ENCODE measurements around the gene SHISA6.

Gene SHISA6

GRCh38 chr17:11366272-11366850, 125.3 kb downstream of the SHISA6 start:
- H3K36me3 ChIP-seq (ENCODE audit: low read length): no peaks in the 10 kb centered on the region

GRCh38 chr17:11369575-11369974, 128.6 kb downstream of the SHISA6 start:
- no peak for TF ChIP-seq CTCF (IDR thresholded peaks at IDR 0.05; ENCODE audit: insufficient read depth, low read length, poor library complexity, severe bottlenecking)
- no peak for TF ChIP-seq EZH2phosphoT487 (conservative IDR thresholded peaks at IDR 0.05; ENCODE audit: low read length)
- no peaks in the 10 kb centered on the region for H3F3A ChIP-seq (ENCODE audit: insufficient read depth)
- no peaks in the 10 kb centered on the region for H3K27me3 ChIP-seq (ENCODE audit: low read length)
- no peak overlapping the region for H2AFZ ChIP-seq (ENCODE audit: low read depth, low read length, severe bottlenecking)
- no peak overlapping the region for H3K9ac ChIP-seq (ENCODE audit: low read length)
- 0 out of 2 replicates have a peak, but pooled peaks cover 2% of the 10 kb centered on the region for H3K36me3 ChIP-seq (ENCODE audit: low read length)
- H3K4me3 ChIP-seq (ENCODE audit: insufficient read depth, low read length, poor library complexity, severe bottlenecking): no peak overlapping the region
- H4K20me1 ChIP-seq (ENCODE audit: low read depth, low read length): no peaks in the 10 kb centered on the region
- no peaks in the 10 kb centered on the region for H3K9me2 ChIP-seq (replicated peaks; ENCODE audit: insufficient read depth, low read length)
- H3K79me2 ChIP-seq (ENCODE audit: insufficient read depth, low read length): no peaks in the 10 kb centered on the region
- H3K27ac ChIP-seq (ENCODE audit: low read depth, low read length): no peak overlapping the region
- H3K9me3 ChIP-seq (ENCODE audit: insufficient read depth, low read length): no peaks in the 10 kb centered on the region
- no peak overlapping the region for H3K4me2 ChIP-seq (ENCODE audit: low read depth, low read length, poor library complexity, severe bottlenecking)

More at GRCh38 chr17:11366272-11366850, 125.3 kb downstream of the SHISA6 start:
- H3K27me3 ChIP-seq (ENCODE audit: low read length): no peaks in the 10 kb centered on the region
- H3K4me2 ChIP-seq (ENCODE audit: low read depth, low read length, poor library complexity, severe bottlenecking): no peak overlapping the region
- no peaks in the 10 kb centered on the region for H3F3A ChIP-seq (ENCODE audit: insufficient read depth)
- TF ChIP-seq EZH2phosphoT487 (conservative IDR thresholded peaks at IDR 0.05; ENCODE audit: low read length): no peak
- no peak for TF ChIP-seq CTCF (IDR thresholded peaks at IDR 0.05; ENCODE audit: insufficient read depth, low read length, poor library complexity, severe bottlenecking)
- no peak overlapping the region for H3K9ac ChIP-seq (ENCODE audit: low read length)
- H3K4me3 ChIP-seq (ENCODE audit: insufficient read depth, low read length, poor library complexity, severe bottlenecking): no peak overlapping the region
- no peaks in the 10 kb centered on the region for H3K9me3 ChIP-seq (ENCODE audit: insufficient read depth, low read length)
- no peak overlapping the region for H2AFZ ChIP-seq (ENCODE audit: low read depth, low read length, severe bottlenecking)
- no peak overlapping the region for H3K27ac ChIP-seq (ENCODE audit: low read depth, low read length)
- H4K20me1 ChIP-seq (ENCODE audit: low read depth, low read length): no peaks in the 10 kb centered on the region
- H3K79me2 ChIP-seq (ENCODE audit: insufficient read depth, low read length): no peaks in the 10 kb centered on the region
- H3K9me2 ChIP-seq (replicated peaks; ENCODE audit: insufficient read depth, low read length): no peaks in the 10 kb centered on the region

GRCh38 chr17:11372692-11373091, 131.7 kb downstream of the SHISA6 start:
- H3K79me2 ChIP-seq (ENCODE audit: insufficient read depth, low read length): no peaks in the 10 kb centered on the region
- TF ChIP-seq CTCF (IDR thresholded peaks at IDR 0.05; ENCODE audit: insufficient read depth, low read length, poor library complexity, severe bottlenecking) (no peak), EZH2phosphoT487 (conservative IDR thresholded peaks at IDR 0.05; ENCODE audit: low read length) (no peak)
- H4K20me1 ChIP-seq (ENCODE audit: low read depth, low read length): no peaks in the 10 kb centered on the region
- no peak overlapping the region for H2AFZ ChIP-seq (ENCODE audit: low read depth, low read length, severe bottlenecking)
- H3K36me3 ChIP-seq (ENCODE audit: low read length): 0 out of 2 replicates have a peak, but pooled peaks cover 2% of the 10 kb centered on the region
- no peaks in the 10 kb centered on the region for H3K9me3 ChIP-seq (ENCODE audit: insufficient read depth, low read length)
- H3K9me2 ChIP-seq (replicated peaks; ENCODE audit: insufficient read depth, low read length): no peaks in the 10 kb centered on the region
- no peak overlapping the region for H3K4me3 ChIP-seq (ENCODE audit: insufficient read depth, low read length, poor library complexity, severe bottlenecking)
- no peak overlapping the region for H3K27ac ChIP-seq (ENCODE audit: low read depth, low read length)
- H3K9ac ChIP-seq (ENCODE audit: low read length): no peak overlapping the region
- no peak overlapping the region for H3K4me2 ChIP-seq (ENCODE audit: low read depth, low read length, poor library complexity, severe bottlenecking)
- H3K27me3 ChIP-seq (ENCODE audit: low read length): no peaks in the 10 kb centered on the region
- no peaks in the 10 kb centered on the region for H3F3A ChIP-seq (ENCODE audit: insufficient read depth)

Measured in SU-DHL-6 (cell line).